ENCODE results near the gene IL17RC.
"Not testable (repeated sequence)": the region's sequence is repeated elsewhere in the genome, so short reads cannot be mapped to it uniquely, and the experiment has no call there.

DNA sequence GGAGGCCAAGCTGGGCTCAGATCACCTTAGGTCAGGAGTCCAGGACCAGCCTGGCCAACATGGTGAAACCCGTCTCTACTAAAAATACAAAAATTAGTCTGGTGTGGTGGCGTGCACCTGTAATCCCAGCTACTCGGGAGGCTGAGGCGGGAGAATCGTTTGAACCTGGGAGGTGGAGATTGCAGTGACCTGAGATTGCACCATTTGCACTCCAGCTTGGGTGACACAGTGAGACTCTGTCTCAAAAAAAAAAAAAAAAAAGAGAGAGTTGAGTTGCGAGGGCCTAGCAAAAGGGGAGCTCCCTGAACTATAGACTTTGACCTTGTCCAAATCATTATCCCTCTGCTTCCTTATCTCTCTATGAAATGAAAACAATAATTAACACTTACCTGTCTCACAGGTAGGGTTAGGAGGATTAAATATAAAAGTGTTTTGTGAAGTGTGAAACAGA lies 15.9 kb upstream of the IL17RC start:
- not testable (repeated sequence) for TF ChIP-seq CTCF (IDR thresholded peaks at IDR 0.05; ENCODE audit: insufficient read depth, low read length); GABPA (IDR thresholded peaks at IDR 0.05; ENCODE audit: low read depth); REST (IDR thresholded peaks at IDR 0.05; ENCODE audit: insufficient replicate concordance, low read depth); POLR2AphosphoS5 (IDR thresholded peaks at IDR 0.05; ENCODE audit: low read depth)

Data from HL-60 (cell line).